ENCODE results near the gene SDR42E2.

DNA sequence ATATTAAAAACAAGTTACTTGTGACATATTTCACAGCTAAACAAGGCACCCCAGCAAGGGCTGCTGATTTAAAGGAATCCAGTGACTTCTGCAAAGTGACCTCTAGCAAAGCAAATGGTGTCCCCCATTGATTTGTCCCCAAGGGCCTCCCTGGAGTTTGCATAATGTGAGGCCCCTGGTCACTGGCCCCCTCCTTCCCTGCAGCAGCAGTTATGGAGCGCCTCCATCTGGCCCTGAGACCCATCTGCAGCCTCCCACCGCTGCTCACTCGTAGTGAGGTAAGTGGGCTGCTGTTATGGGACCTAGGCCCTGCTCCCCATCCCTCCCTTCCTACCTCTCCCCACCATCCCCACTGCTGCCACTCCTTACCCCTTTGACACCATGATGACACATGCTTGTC is 24.2 kb downstream of the SDR42E2 start:
- no peak for TF ChIP-seq CTCF (IDR thresholded peaks at IDR 0.05)
- TF ChIP-seq POLR2A (IDR thresholded peaks at IDR 0.05): no peak
